Vagina (tissue), 2 donors: ENCODE data around the gene ZNF124.

Experiments
- CTCF ChIP-seq, 3 experiments: fragments of 450-650 bp in 2 of 3; fragments of 200-600 bp in 1 of 3; sonication (generic) in 1 of 3; IDR thresholded peaks; one replicate each; pipeline ENCODE4 v1.5.1; 2017 to 2019; ENCODE audit warnings: antibody characterized with exemption in 3 of 3, mild to moderate bottlenecking in 2 of 3, moderate library complexity in 2 of 3
- POLR2AphosphoS5 ChIP-seq, 2 donors: sonication (generic); formaldehyde crosslinking; IDR thresholded peaks; one replicate each; pipeline ENCODE4 v1.9.0; 2017; ENCODE audit warnings: antibody characterized with exemption in 2 of 2, mild to moderate bottlenecking in 2 of 2, low read depth in 1 of 2; ENCODE audit not compliant: insufficient read depth in 1 of 2

DNA sequence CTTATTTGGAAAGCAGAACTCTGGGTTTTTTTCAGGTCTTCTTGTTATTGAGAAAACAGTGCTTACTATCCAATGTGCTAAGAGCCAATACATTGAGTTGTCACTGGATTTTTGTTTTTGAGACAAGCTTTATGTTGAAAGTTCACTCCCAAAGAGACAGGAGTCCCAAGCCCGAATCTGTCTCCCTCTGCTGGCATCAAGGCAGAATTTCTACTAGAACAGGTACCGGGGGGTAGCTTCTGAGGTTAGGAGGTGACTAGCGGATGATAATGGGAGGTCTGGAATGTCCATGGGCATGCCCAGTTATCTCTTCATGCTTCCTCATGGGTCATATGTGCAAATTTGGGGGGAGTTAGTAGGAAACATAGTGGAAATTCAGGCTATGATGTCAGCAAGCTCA lies 25.1 kb downstream of the ZNF124 start:
- TF ChIP-seq CTCF (IDR thresholded peaks at IDR 0.05) (no peak), POLR2AphosphoS5 (IDR thresholded peaks at IDR 0.05; ENCODE audit: insufficient read depth in 1 of 2, low read depth in 1 of 2) (no peak)
